H9 (cell line): ENCODE results near the gene SOX18. TPM values are rescaled to one million over a fixed set of nuclear protein-coding genes. Genes with fewer than 3 reads are reported as not detected.

ENCODE experiments used
- DNase-seq: peaks from one replicate; pipeline ENCODE4 v3.0.0-alpha.2; 2017
- H2AFZ ChIP-seq: one replicate; pipeline ENCODE4 v1.6.1; 2013; ENCODE audit warnings: mild to moderate bottlenecking, low read length, control low read depth, moderate library complexity
- H2AK5ac ChIP-seq: 2 replicates; pipeline ENCODE4 v1.6.1; 2013; ENCODE audit warnings: low read length, control low read depth, mixed read lengths; ENCODE audit not compliant: insufficient read length
- H2BK120ac ChIP-seq: one replicate; pipeline ENCODE4 v1.6.1; 2013; ENCODE audit warnings: low read depth, mild to moderate bottlenecking, low read length, control low read depth, inconsistent platforms; ENCODE audit not compliant: poor library complexity, severe bottlenecking
- H2BK12ac ChIP-seq: 2 replicates; pipeline ENCODE4 v1.6.1; 2013; ENCODE audit warnings: low read length, control low read depth, mixed read lengths, low read depth; ENCODE audit not compliant: insufficient read length
- H2BK15ac ChIP-seq: 2 replicates; pipeline ENCODE4 v1.6.1; 2013; ENCODE audit warnings: low read depth, low read length, control low read depth
- H2BK20ac ChIP-seq: one replicate; pipeline ENCODE4 v1.6.1; 2013; ENCODE audit warnings: low read depth, mild to moderate bottlenecking, low read length, control low read depth, inconsistent platforms; ENCODE audit not compliant: poor library complexity, severe bottlenecking
- H2BK5ac ChIP-seq: 2 replicates; pipeline ENCODE4 v1.6.1; 2013; ENCODE audit warnings: low read length, control low read depth, mixed read lengths; ENCODE audit not compliant: insufficient read length
- H3K14ac ChIP-seq: 2 replicates; pipeline ENCODE4 v1.6.1; 2013; ENCODE audit warnings: low read length, control low read depth; ENCODE audit not compliant: insufficient read depth
- H3K18ac ChIP-seq: 2 replicates; pipeline ENCODE4 v1.6.1; 2013; ENCODE audit warnings: low read depth, mild to moderate bottlenecking, mixed read lengths, low read length, control low read depth; ENCODE audit not compliant: insufficient read length
- H3K23ac ChIP-seq: 2 replicates; pipeline ENCODE4 v1.6.1; 2013; ENCODE audit warnings: low read length, control low read depth, mixed read lengths, low read depth; ENCODE audit not compliant: insufficient read length
- H3K23me2 ChIP-seq: 2 replicates; pipeline ENCODE4 v1.6.1; 2013; ENCODE audit warnings: low read depth, mild to moderate bottlenecking, mixed read lengths, low read length, control low read depth; ENCODE audit not compliant: insufficient read length, poor library complexity, severe bottlenecking
- H3K27ac ChIP-seq: 2 replicates; pipeline ENCODE4 v1.5.1; 2013; ENCODE audit warnings: low read length, control low read depth, mixed read lengths, low read depth; ENCODE audit not compliant: insufficient read length
- H3K27me3 ChIP-seq: 2 replicates; pipeline ENCODE4 v1.6.1; 2013; ENCODE audit warnings: low read length, control low read depth, inconsistent platforms; ENCODE audit not compliant: insufficient read depth
- H3K4ac ChIP-seq: 2 replicates; pipeline ENCODE4 v1.6.1; 2013; ENCODE audit warnings: low read depth, mild to moderate bottlenecking, control low read depth, inconsistent platforms, low read length, moderate library complexity
- H3K4me1 ChIP-seq: 2 replicates; pipeline ENCODE4 v1.6.1; 2013; ENCODE audit warnings: low read length, control low read depth, inconsistent platforms; ENCODE audit not compliant: insufficient read depth
- H3K4me2 ChIP-seq: 2 replicates; pipeline ENCODE4 v1.6.1; 2013; ENCODE audit warnings: low read length, control low read depth, mixed read lengths; ENCODE audit not compliant: insufficient read length, insufficient read depth
- H3K56ac ChIP-seq: 2 replicates; pipeline ENCODE4 v1.6.1; 2013; ENCODE audit warnings: low read depth, mild to moderate bottlenecking, mixed read lengths, low read length, control low read depth; ENCODE audit not compliant: insufficient read length
- H3K79me1 ChIP-seq: 2 replicates; pipeline ENCODE4 v1.6.1; 2013; ENCODE audit warnings: low read depth, mild to moderate bottlenecking, moderate library complexity, low read length, control low read depth, inconsistent platforms; ENCODE audit not compliant: insufficient read depth, poor library complexity, severe bottlenecking
- H3K79me2 ChIP-seq: 2 replicates; pipeline ENCODE4 v1.6.1; 2013; ENCODE audit warnings: low read length, control low read depth, inconsistent platforms; ENCODE audit not compliant: insufficient read depth
- H3K9ac ChIP-seq: 2 replicates; pipeline ENCODE4 v1.6.1; 2013; ENCODE audit warnings: low read length, control low read depth, mixed read lengths; ENCODE audit not compliant: insufficient read length; ENCODE audit errors: extremely low read depth
- H3K9me3 ChIP-seq: one replicate; pipeline ENCODE4 v1.6.1; 2013; ENCODE audit warnings: low read depth, low read length, inconsistent platforms; ENCODE audit not compliant: control insufficient read depth
- H3T11ph ChIP-seq: one replicate; pipeline ENCODE4 v1.6.1; 2013; ENCODE audit warnings: mild to moderate bottlenecking, low read length, control low read depth, inconsistent platforms
- H4K20me1 ChIP-seq: one replicate; pipeline ENCODE4 v1.6.1; 2013; ENCODE audit not compliant: control insufficient read depth, insufficient read length, insufficient read depth
- H4K5ac ChIP-seq: 2 replicates; pipeline ENCODE4 v1.6.1; 2013; ENCODE audit warnings: low read depth, mild to moderate bottlenecking, mixed read lengths, low read length, control low read depth; ENCODE audit not compliant: insufficient read length
- H4K8ac ChIP-seq: replicated peaks from 2 replicates; pipeline ENCODE4 v1.6.1; 2013; ENCODE audit warnings: low read length, control low read depth, mixed read lengths, low read depth; ENCODE audit not compliant: insufficient read length
- H4K91ac ChIP-seq: 2 replicates; pipeline ENCODE4 v1.6.1; 2013; ENCODE audit warnings: low read depth, mild to moderate bottlenecking, moderate library complexity, mixed read lengths, low read length, control low read depth; ENCODE audit not compliant: insufficient read length
- H3K27ac Mint-ChIP-seq, 3 experiments: 2 replicates in 2 of 3; 3 replicates in 1 of 3; pipeline ENCODE4 v1.8.0; 2020 to 2021; ENCODE audit warnings: mixed read lengths in 3 of 3, mild to moderate bottlenecking in 1 of 3, moderate library complexity in 1 of 3
- H3K27me3 Mint-ChIP-seq: 2 replicates; pipeline ENCODE4 v1.8.0; 2021; ENCODE audit warnings: low read depth, mild to moderate bottlenecking, moderate library complexity, mixed read lengths
- H3K36me3 Mint-ChIP-seq, 3 experiments: 2 replicates in 2 of 3; 3 replicates in 1 of 3; pipeline ENCODE4 v1.8.0; 2020 to 2021; ENCODE audit warnings: low read depth in 3 of 3, mixed read lengths in 3 of 3; ENCODE audit not compliant: insufficient read depth in 1 of 3
- H3K4me1 Mint-ChIP-seq, 2 experiments: 2 replicates each; pipeline ENCODE4 v1.8.0; 2020; ENCODE audit warnings: mixed read lengths in 2 of 2
- H3K4me3 Mint-ChIP-seq, 2 experiments: 2 replicates in 1 of 2; 3 replicates in 1 of 2; pipeline ENCODE4 v1.8.0; 2020 to 2021; ENCODE audit warnings: mild to moderate bottlenecking in 2 of 2, mixed read lengths in 2 of 2, moderate library complexity in 1 of 2
- H3K9me3 Mint-ChIP-seq, 2 experiments: 2 replicates in 1 of 2; 3 replicates in 1 of 2; pipeline ENCODE4 v1.8.0; 2020; ENCODE audit warnings: mild to moderate bottlenecking in 2 of 2, mixed read lengths in 2 of 2, moderate library complexity in 1 of 2
- WGBS: extraction: QIAGEN DNeasy Blood & Tissue Kit; methylation state at CpG from one replicate; pipeline ENCODE4 v1.1.7; 2013; ENCODE audit warnings: missing lambda C conversion rate, low lambda C conversion rate, mixed read lengths; ENCODE audit not compliant: insufficient read length; ENCODE audit errors: extremely low coverage; 5-methylcytosine and 5-hydroxymethylcytosine counted together
- total RNA-seq: library from RNA; stranded (reverse); gene quantifications from 2 replicates; pipeline ENCODE4 v1.2.1, GENCODE V29; 2021
- TF ChIP-seq, protein P1 (sequence below): fragments of 200-600 bp; sonication (generic); conservative IDR thresholded peaks from 3 replicates; pipeline ENCODE4 v1.8.0; 2021; ENCODE audit warnings: antibody characterized with exemption, mild to moderate bottlenecking

Gene SOX18
- total RNA-seq, 1 experiment from 2014 or later: 2.0 TPM

- H2BK20ac ChIP-seq: no peak overlapping the region
- no peak overlapping the region for H2AFZ ChIP-seq
- H4K20me1 ChIP-seq: no peaks in the 10 kb centered on the region
- H4K91ac ChIP-seq: no peak overlapping the region
- no peak for DNase-seq
- no peak overlapping the region for H2BK12ac ChIP-seq
- no CpG with 5 or more reads among the region's 24 CpGs for WGBS
- H4K5ac ChIP-seq: no peak overlapping the region
- H3K27ac Mint-ChIP-seq: peak overlapping the region in 1 of 3 experiments; percentile 66; a peak in 2 of 7 replicates
- peaks cover 38 to 89% (median 73%) of the 10 kb centered on the region in 3 experiments for H3K36me3 Mint-ChIP-seq
- H2BK120ac ChIP-seq: no peak overlapping the region
- H2BK5ac ChIP-seq: no peak overlapping the region
- no peak overlapping the region for H2AK5ac ChIP-seq
- H3K79me2 ChIP-seq: no peaks in the 10 kb centered on the region
- no peaks in the 10 kb centered on the region for H3K79me1 ChIP-seq
- TF ChIP-seq, protein P1, sequence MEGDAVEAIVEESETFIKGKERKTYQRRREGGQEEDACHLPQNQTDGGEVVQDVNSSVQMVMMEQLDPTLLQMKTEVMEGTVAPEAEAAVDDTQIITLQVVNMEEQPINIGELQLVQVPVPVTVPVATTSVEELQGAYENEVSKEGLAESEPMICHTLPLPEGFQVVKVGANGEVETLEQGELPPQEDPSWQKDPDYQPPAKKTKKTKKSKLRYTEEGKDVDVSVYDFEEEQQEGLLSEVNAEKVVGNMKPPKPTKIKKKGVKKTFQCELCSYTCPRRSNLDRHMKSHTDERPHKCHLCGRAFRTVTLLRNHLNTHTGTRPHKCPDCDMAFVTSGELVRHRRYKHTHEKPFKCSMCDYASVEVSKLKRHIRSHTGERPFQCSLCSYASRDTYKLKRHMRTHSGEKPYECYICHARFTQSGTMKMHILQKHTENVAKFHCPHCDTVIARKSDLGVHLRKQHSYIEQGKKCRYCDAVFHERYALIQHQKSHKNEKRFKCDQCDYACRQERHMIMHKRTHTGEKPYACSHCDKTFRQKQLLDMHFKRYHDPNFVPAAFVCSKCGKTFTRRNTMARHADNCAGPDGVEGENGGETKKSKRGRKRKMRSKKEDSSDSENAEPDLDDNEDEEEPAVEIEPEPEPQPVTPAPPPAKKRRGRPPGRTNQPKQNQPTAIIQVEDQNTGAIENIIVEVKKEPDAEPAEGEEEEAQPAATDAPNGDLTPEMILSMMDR: no peak
- H3K9me3 ChIP-seq: no peaks in the 10 kb centered on the region
- no peak overlapping the region for H3K9ac ChIP-seq
- no peak overlapping the region for H3K14ac ChIP-seq
- H3K9me3 Mint-ChIP-seq: no peaks in the 10 kb centered on the region
- H3K23ac ChIP-seq: no peak overlapping the region
- H3K4me3 Mint-ChIP-seq: no peak overlapping the region
- H3K4me2 ChIP-seq: no peak overlapping the region
- H3K4me1 Mint-ChIP-seq: no peaks in the 10 kb centered on the region
- no peaks in the 10 kb centered on the region for H3K27me3 Mint-ChIP-seq
- no peak overlapping the region for H4K8ac ChIP-seq
- no peak overlapping the region for H3T11ph ChIP-seq
- no peak overlapping the region for H2BK15ac ChIP-seq
- no peaks in the 10 kb centered on the region for H3K4me1 ChIP-seq
- no peak overlapping the region for H3K56ac ChIP-seq
- no peak overlapping the region for H3K4ac ChIP-seq
- H3K18ac ChIP-seq: no peak overlapping the region
- no peaks in the 10 kb centered on the region for H3K27me3 ChIP-seq
- no peak overlapping the region for H3K27ac ChIP-seq
- H3K23me2 ChIP-seq: no peaks in the 10 kb centered on the region
These were observed 21.3 kb downstream of the SOX18 start for GRCh38 chr20:64027981-64028685.
